Left lung (tissue), 10 donors: ENCODE measurements around the gene CRTC1. TPM values are rescaled to one million over a fixed set of nuclear protein-coding genes. Genes with fewer than 3 reads are reported as not detected.

Experiments used
- ATAC-seq: fragments of 200-7000 bp; cut with Tn5 transposase; one replicate; pipeline ENCODE4 v1.9.1; 2020; ENCODE audit warnings: moderate library complexity
- DNase-seq, 4 donors: peaks; one replicate each; pipeline ENCODE4 v3.0.0-alpha.2; 2013 to 2020
- H3K27ac ChIP-seq, 2 donors: fragments of 200-600 bp; sonication (generic) in 1 of 2; one replicate each; pipeline versions ENCODE4 v1.5.0 to v1.8.0; 2020 to 2021
- H3K27me3 ChIP-seq, 2 donors: fragments of 200-600 bp; sonication (generic) in 1 of 2; one replicate each; pipeline versions ENCODE4 v1.5.0 to v1.8.0; 2020 to 2021
- H3K36me3 ChIP-seq, 2 donors: fragments of 200-600 bp; sonication (generic) in 1 of 2; one replicate each; pipeline versions ENCODE4 v1.5.0 to v1.8.0; 2020 to 2021
- H3K4me1 ChIP-seq, 2 donors: fragments of 200-600 bp; one replicate each; pipeline ENCODE4 v1.8.0; 2021
- H3K4me3 ChIP-seq, 2 donors: fragments of 200-600 bp; sonication (generic) in 1 of 2; one replicate each; pipeline versions ENCODE4 v1.5.0 to v1.8.0; 2020 to 2021; ENCODE audit warnings: mild to moderate bottlenecking in 1 of 2
- H3K9me3 ChIP-seq, 2 donors: fragments of 200-600 bp; sonication (generic) in 1 of 2; one replicate each; pipeline versions ENCODE4 v1.5.0 to v1.8.0; 2020 to 2021
- CTCF ChIP-seq, 2 donors: fragments of 200-600 bp; sonication (generic) in 1 of 2; IDR thresholded peaks; one replicate each; pipeline versions ENCODE4 v1.5.0 to v1.8.0; 2021; ENCODE audit warnings: antibody characterized with exemption in 2 of 2
- intact Hi-C, 2 donors: fragments of 100-400 bp; cut with DNase I; formaldehyde crosslinking; loops; one replicate each; pipeline versions ENCODE4 v1.11.2 to v1.14.2; 2022
- polyA plus RNA-seq, 6 donors: library from polyadenylated mRNA; unstranded; fragments of 120-200 nt; gene quantifications; one replicate each; pipeline ENCODE4 v1.2.1, GENCODE V29; 2013; ENCODE audit not compliant: insufficient read length in 6 of 6
- total RNA-seq, 2 donors: library from RNA; stranded (reverse); fragmentation: NEBNext Ultra II Directional; extraction: Animal tissue kit (Norgen Biotek cat#: 25700); gene quantifications; one replicate each; pipeline ENCODE4 v1.2.1, GENCODE V29; 2021
- donor health status: DM: no; HTN: yes; CAD: no.
- donor health status: DM: no; HTN: no; CAD: no.

Gene CRTC1
- total and polyA plus RNA-seq, 8 donors = 11.3 to 23.9 (median 14.6) TPM

- Histone ChIP-seq H3K4me3 (no peak overlapping the region), H3K9me3 (no peaks in the 10 kb centered on the region), H3K27me3 (peaks cover 0 to 39% of the 10 kb centered on the region in 2 donors), H3K27ac (no peak overlapping the region), H3K36me3 (peaks cover 0 to 4% of the 10 kb centered on the region in 2 donors), H3K4me1 (no peaks in the 10 kb centered on the region)
- TF ChIP-seq CTCF (IDR thresholded peaks at IDR 0.05) = no peak
- intact Hi-C loops = no loop called here
- DNase-seq (no peak), ATAC-seq (peak; percentile 5)
Measured at GRCh38 chr19:18775586-18776287, 92.3 kb downstream of the CRTC1 start.

GRCh38 chr19:18776288-18776594 lies 92.8 kb downstream of the CRTC1 start:
- peaks cover 0 to 39% of the 10 kb centered on the region in 2 donors for H3K27me3 ChIP-seq
- H3K4me3 ChIP-seq = no peak overlapping the region
- TF ChIP-seq CTCF (IDR thresholded peaks at IDR 0.05) = no peak
- H3K27ac ChIP-seq = no peak overlapping the region
- peaks cover 0 to 4% of the 10 kb centered on the region in 2 donors for H3K36me3 ChIP-seq
- intact Hi-C loops = no loop called here
- peak; percentile 7 for ATAC-seq
- no peaks in the 10 kb centered on the region for H3K4me1 ChIP-seq
- H3K9me3 ChIP-seq = no peaks in the 10 kb centered on the region
- DNase-seq = no peak

DNA sequence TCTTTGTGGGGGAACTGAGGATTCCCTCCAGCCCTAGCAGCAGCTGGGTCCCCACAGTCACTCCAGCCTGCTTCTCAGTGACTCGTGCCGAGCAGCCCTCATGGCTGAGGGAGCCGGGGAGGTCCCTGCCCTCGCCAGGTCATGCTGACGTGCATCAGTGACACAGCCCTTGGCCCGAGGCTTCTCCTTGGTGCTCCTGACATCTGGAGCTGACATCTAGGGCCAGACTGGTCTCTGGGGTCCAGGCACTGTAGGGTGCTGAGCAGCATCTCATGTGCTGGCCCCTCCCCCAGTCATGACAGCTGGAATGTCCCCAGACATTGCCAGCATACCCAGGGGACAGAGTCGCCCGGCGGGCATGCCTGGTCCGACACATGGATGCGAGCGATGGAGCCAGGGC lies 93.3 kb downstream of the CRTC1 start:
- no peak for TF ChIP-seq CTCF (IDR thresholded peaks at IDR 0.05)
- no peak for DNase-seq

DNA sequence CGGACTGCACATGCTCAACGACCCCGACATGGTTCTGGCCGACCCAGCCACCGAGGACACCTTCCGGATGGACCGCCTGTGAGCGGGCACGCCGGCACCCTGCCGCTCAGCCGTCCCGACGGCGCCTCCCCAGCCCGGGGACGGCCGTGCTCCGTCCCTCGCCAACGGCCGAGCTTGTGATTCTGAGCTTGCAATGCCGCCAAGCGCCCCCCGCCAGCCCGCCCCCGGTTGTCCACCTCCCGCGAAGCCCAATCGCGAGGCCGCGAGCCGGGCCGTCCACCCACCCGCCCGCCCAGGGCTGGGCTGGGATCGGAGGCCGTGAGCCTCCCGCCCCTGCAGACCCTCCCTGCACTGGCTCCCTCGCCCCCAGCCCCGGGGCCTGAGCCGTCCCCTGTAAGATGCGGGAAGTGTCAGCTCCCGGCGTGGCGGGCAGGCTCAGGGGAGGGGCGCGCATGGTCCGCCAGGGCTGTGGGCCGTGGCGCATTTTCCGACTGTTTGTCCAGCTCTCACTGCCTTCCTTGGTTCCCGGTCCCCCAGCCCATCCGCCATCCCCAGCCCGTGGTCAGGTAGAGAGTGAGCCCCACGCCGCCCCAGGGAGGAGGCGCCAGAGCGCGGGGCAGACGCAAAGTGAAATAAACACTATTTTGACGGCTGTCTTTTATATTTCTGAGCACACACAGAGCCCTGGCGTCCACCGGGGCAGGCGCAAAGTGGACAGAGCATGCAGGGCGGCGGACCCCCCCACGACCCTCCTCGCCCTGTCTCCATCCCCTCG lies 94.0 kb downstream of the CRTC1 start:
- ATAC-seq (no peak), DNase-seq (peak in 1 of 4 donors; percentile 79)
- H3K27me3 ChIP-seq = peaks cover 0 to 39% of the 10 kb centered on the region in 2 donors
- intact Hi-C loops = no loop called here
- no peak overlapping the region for H3K4me3 ChIP-seq
- H3K4me1 ChIP-seq = no peaks in the 10 kb centered on the region
- peaks cover 0 to 4% of the 10 kb centered on the region in 2 donors for H3K36me3 ChIP-seq
- TF ChIP-seq CTCF (IDR thresholded peaks at IDR 0.05) = no peak
- H3K27ac ChIP-seq = no peak overlapping the region
- no peaks in the 10 kb centered on the region for H3K9me3 ChIP-seq

More for the DNA sequence above, 93.3 kb downstream of the CRTC1 start:
- Histone ChIP-seq H3K27me3 (peaks cover 0 to 39% of the 10 kb centered on the region in 2 donors), H3K9me3 (no peaks in the 10 kb centered on the region), H3K4me1 (no peaks in the 10 kb centered on the region), H3K4me3 (no peak overlapping the region), H3K27ac (no peak overlapping the region), H3K36me3 (peaks cover 0 to 4% of the 10 kb centered on the region in 2 donors)
- no peak for ATAC-seq
- intact Hi-C loops = no loop called here

- Histone ChIP-seq H3K9me3 (no peaks in the 10 kb centered on the region), H3K36me3 (peaks cover 0 to 4% of the 10 kb centered on the region in 2 donors), H3K27me3 (peaks cover 0 to 39% of the 10 kb centered on the region in 2 donors), H3K27ac (no peak overlapping the region), H3K4me1 (no peaks in the 10 kb centered on the region), H3K4me3 (no peak overlapping the region)
- no peak for ATAC-seq
- TF ChIP-seq CTCF (IDR thresholded peaks at IDR 0.05) = no peak
- no peak for DNase-seq
- intact Hi-C loops = no loop called here
Measured at GRCh38 chr19:18778076-18778389, 94.6 kb downstream of the CRTC1 start.
